Measurements from ENCODE around the gene UNC93B1.
A peak's percentile ranks its signal among the peaks of the same experiment; 100 is the strongest.

UNC93B1 gene

DNA sequence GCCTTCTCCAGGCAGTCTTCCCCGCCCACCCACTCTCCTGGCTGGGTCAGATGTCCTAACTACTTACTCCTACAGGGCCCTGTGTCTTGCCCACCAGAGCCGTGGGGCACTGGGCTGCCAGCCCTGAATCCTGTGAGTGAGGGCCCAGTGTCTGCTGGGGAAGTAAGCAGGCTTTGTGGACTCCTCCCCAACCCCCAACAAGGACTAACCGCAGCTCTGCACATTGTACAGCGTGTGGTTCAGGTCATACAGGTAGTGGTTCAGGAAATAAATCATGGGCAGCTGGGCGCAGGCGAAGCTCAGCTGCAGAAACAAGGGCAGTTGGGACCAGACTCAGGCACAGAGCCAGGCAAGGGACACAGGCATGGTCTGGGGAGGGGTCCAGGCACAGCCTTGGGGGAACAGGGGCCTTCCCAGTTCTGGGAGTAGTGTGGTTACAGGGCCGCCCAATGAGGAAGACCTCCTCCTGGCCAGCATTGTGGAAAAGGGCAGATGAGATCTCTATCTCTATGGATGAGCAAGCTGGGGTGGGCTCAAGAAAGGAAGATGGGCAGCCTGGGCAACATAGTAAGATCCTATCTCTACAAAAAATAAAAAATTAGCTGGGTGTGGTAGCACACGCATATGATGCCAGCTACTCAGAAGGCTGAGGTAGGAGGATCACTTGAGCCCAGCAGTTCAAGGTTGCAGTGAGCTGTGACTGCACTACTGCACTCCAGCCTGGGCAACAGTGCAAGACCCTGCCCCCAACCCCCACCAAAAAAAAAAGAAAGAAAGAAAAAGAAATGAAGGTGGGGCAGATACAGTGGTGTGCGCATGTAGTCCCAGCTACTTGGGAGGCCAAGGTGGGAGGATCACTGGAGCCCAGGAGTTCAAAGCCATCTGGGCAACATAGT lies 5.5 kb downstream of the UNC93B1 start:
- peak overlapping the region; percentile 66 for H2BK5ac ChIP-seq (ENCODE audit: low read length)
- WGBS, 2 donors (ENCODE audit: extremely low coverage in 2 of 2, insufficient read length in 2 of 2, insufficient replicate concordance in 1 of 2) = no CpG with 5 or more reads among the region's 9 CpGs

DNA sequence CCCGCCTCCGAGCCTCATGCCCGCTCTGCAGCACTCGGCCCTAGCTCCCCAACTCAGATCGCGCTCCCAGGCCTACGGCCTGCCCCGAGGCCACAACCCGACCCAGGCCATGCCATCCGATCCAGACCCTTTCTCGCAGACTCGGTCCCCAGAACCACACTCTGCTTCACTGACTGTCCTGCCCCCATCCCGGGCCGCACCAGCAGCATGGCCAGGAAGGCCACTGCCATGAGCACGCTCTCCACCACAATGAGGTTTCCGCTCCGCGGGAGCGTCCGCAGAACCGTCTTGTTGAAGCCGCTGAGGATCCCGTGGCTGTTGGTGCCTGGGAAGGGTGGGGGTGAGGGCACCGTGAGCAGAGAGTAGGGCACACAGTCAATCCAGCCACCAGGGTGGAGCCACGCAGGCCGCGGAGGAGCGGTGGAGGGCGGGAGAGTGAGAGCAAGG lies 6.4 kb downstream of the UNC93B1 start:
- no peaks in the 10 kb centered on the region for H3K79me1 ChIP-seq (ENCODE audit: low read depth, low read length)
- H2BK5ac ChIP-seq (ENCODE audit: low read length) = peak overlapping the region; percentile 66
- H2BK15ac ChIP-seq (ENCODE audit: low read length) = peak overlapping the region; percentile 100
- no peak overlapping the region for H3K4me3 ChIP-seq (ENCODE audit: low read length in 2 of 2)
- H3K4me2 ChIP-seq (ENCODE audit: insufficient read depth, low read length, poor library complexity, severe bottlenecking) = no peak overlapping the region
- H3K36me3 ChIP-seq (replicated peaks in 1 of 2; ENCODE audit: control insufficient read depth in 2 of 2, insufficient read depth in 2 of 2, low read length in 2 of 2) = no peaks in the 10 kb centered on the region
- peaks cover 0 to under 1% (median 0%) of the 10 kb centered on the region in 3 experiments for H3K27me3 ChIP-seq (ENCODE audit: control insufficient read depth in 3 of 3, insufficient read depth in 3 of 3, low read depth in 1 of 3, low read length in 3 of 3)
- no peak overlapping the region for H4K91ac ChIP-seq (ENCODE audit: low read depth, low read length, poor library complexity)
- H3K27ac ChIP-seq (replicated peaks; ENCODE audit: low read length) = no peak overlapping the region
- H3K9me3 ChIP-seq (replicated peaks in 1 of 2; ENCODE audit: control insufficient read depth in 2 of 2, insufficient read depth in 1 of 2, low read depth in 1 of 2, low read length in 2 of 2) = no peaks in the 10 kb centered on the region
- no peak overlapping the region for H2AFZ ChIP-seq (ENCODE audit: low read length)
- peak overlapping the region; percentile 55 for H3K23ac ChIP-seq (ENCODE audit: low read depth, low read length, poor library complexity)
- H3K14ac ChIP-seq (ENCODE audit: low read length) = peak overlapping the region; percentile 89
- DNase-seq (ENCODE audit: low spot score) = no peak
- peak overlapping the region; percentile 100 for H2AK5ac ChIP-seq (ENCODE audit: low read depth, low read length)
- peak overlapping the region; percentile 73 for H2BK12ac ChIP-seq (ENCODE audit: low read length)
- H3K9ac ChIP-seq (ENCODE audit: low read depth, low read length, poor library complexity) = peak overlapping the region; percentile 44
- H4K8ac ChIP-seq (ENCODE audit: low read depth, low read length) = peak overlapping the region; percentile 82
- H3K4ac ChIP-seq (ENCODE audit: low read length) = peak overlapping the region; percentile 84
- H3K18ac ChIP-seq (ENCODE audit: low read length) = peak overlapping the region; percentile 93
- H2BK120ac ChIP-seq (ENCODE audit: low read depth, low read length) = peak overlapping the region; percentile 87
- WGBS, 2 donors (ENCODE audit: extremely low coverage in 2 of 2, insufficient read length in 2 of 2, insufficient replicate concordance in 1 of 2) = no CpG with 5 or more reads among the region's 29 CpGs
- H3K4me1 ChIP-seq (ENCODE audit: control insufficient read depth in 2 of 2, insufficient read depth in 1 of 2, low read depth in 1 of 2, low read length in 2 of 2) = peaks cover 11 to 13% of the 10 kb centered on the region in 2 donors

More for the DNA sequence above, 5.5 kb downstream of the UNC93B1 start:
- Histone ChIP-seq H2BK12ac (ENCODE audit: low read length) (peak overlapping the region; percentile 90), H2AFZ (ENCODE audit: low read length) (no peak overlapping the region), H3K79me1 (ENCODE audit: low read depth, low read length) (peaks cover 1% of the 10 kb centered on the region), H3K27me3 (ENCODE audit: control insufficient read depth in 3 of 3, insufficient read depth in 3 of 3, low read depth in 1 of 3, low read length in 3 of 3) (peaks cover 0 to 6% (median 0%) of the 10 kb centered on the region in 3 experiments), H3K23ac (ENCODE audit: low read depth, low read length, poor library complexity) (no peak overlapping the region), H2AK5ac (ENCODE audit: low read depth, low read length) (peak overlapping the region; percentile 100), H3K9ac (ENCODE audit: low read depth, low read length, poor library complexity) (peak overlapping the region; percentile 50), H4K8ac (ENCODE audit: low read depth, low read length) (peak overlapping the region; percentile 97), H3K9me3 (replicated peaks in 1 of 2; ENCODE audit: control insufficient read depth in 2 of 2, insufficient read depth in 1 of 2, low read depth in 1 of 2, low read length in 2 of 2) (no peaks in the 10 kb centered on the region), H4K91ac (ENCODE audit: low read depth, low read length, poor library complexity) (no peak overlapping the region), H3K4ac (ENCODE audit: low read length) (peak overlapping the region; percentile 37), H2BK120ac (ENCODE audit: low read depth, low read length) (no peak overlapping the region), H3K18ac (ENCODE audit: low read length) (peak overlapping the region; percentile 76), H3K36me3 (replicated peaks in 1 of 2; ENCODE audit: control insufficient read depth in 2 of 2, insufficient read depth in 2 of 2, low read length in 2 of 2) (no peaks in the 10 kb centered on the region), H3K4me2 (ENCODE audit: insufficient read depth, low read length, poor library complexity, severe bottlenecking) (no peak overlapping the region), H3K4me3 (ENCODE audit: low read length in 2 of 2) (no peak overlapping the region), H2BK15ac (ENCODE audit: low read length) (peak overlapping the region; percentile 100), H3K14ac (ENCODE audit: low read length) (peak overlapping the region; percentile 97), H3K4me1 (ENCODE audit: control insufficient read depth in 2 of 2, insufficient read depth in 1 of 2, low read depth in 1 of 2, low read length in 2 of 2) (peaks cover 13 to 14% of the 10 kb centered on the region in 2 donors), H3K27ac (replicated peaks; ENCODE audit: low read length) (no peak overlapping the region)
- no peak for DNase-seq (ENCODE audit: low spot score)

DNA sequence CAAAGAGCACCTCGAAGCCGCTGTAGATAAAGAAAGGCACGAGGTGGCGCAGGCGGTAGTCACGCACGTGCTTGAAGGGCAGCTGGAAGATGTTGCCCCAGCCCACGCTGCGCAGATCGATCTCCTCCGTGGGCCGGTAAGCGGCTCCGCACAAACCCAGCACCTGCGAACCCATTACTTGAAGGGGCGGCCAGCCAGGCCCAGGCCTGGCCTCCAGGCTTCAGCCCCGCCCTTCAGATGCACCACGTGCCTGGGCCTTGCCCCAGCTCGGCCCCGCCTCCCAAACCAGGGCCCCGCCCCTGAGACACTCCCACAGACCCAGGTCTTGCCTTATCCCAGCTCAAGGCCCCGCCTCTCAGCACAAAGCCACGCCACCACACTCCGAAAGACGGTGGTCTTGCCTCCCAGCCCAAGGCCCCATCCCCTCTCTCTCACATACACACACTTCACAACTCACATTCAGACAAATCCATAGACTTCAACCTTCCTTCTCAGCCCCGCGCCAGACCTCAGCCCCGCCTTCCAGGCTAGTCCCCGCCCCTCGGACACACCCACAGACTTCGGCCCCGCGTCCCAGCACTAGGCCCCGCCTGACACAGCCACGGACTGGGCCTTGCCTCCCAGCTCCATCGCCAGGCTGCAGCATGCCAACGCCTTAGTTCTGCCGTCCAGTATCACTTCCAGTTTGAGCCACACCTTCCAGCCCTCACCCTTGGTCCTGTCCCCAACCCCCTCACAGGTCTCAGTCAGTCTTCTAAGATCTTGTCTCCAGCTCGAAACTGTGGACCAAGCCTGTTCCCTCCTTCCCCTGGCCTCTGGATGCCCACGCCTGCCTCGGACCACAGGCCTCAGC lies 7.0 kb downstream of the UNC93B1 start:
- H3K4ac ChIP-seq (ENCODE audit: low read length) = peak overlapping the region; percentile 84
- H4K91ac ChIP-seq (ENCODE audit: low read depth, low read length, poor library complexity) = no peak overlapping the region
- peak; percentile 71 for DNase-seq (ENCODE audit: low spot score)
- H2BK15ac ChIP-seq (ENCODE audit: low read length) = peak overlapping the region; percentile 100
- peak overlapping the region; percentile 66 for H2BK5ac ChIP-seq (ENCODE audit: low read length)
- H3K9me3 ChIP-seq (replicated peaks in 1 of 2; ENCODE audit: control insufficient read depth in 2 of 2, insufficient read depth in 1 of 2, low read depth in 1 of 2, low read length in 2 of 2) = no peaks in the 10 kb centered on the region
- peak overlapping the region; percentile 42 for H3K27ac ChIP-seq (replicated peaks; ENCODE audit: low read length)
- H3K79me1 ChIP-seq (ENCODE audit: low read depth, low read length) = no peaks in the 10 kb centered on the region
- H2BK12ac ChIP-seq (ENCODE audit: low read length) = peak overlapping the region; percentile 73
- H3K36me3 ChIP-seq (replicated peaks in 1 of 2; ENCODE audit: control insufficient read depth in 2 of 2, insufficient read depth in 2 of 2, low read length in 2 of 2) = no peaks in the 10 kb centered on the region
- no CpG with 5 or more reads among the region's 41 CpGs for whole genome bisulfite sequencing, 2 donors (ENCODE audit: extremely low coverage in 2 of 2, insufficient read length in 2 of 2, insufficient replicate concordance in 1 of 2)
- H3K23ac ChIP-seq (ENCODE audit: low read depth, low read length, poor library complexity) = peak overlapping the region; percentile 55
- peaks cover 0 to under 1% (median 0%) of the 10 kb centered on the region in 3 experiments for H3K27me3 ChIP-seq (ENCODE audit: control insufficient read depth in 3 of 3, insufficient read depth in 3 of 3, low read depth in 1 of 3, low read length in 3 of 3)
- H3K4me2 ChIP-seq (ENCODE audit: insufficient read depth, low read length, poor library complexity, severe bottlenecking) = peak overlapping the region; percentile 70
- peak overlapping the region in 1 of 2 donors; percentile 74 for H3K4me3 ChIP-seq (ENCODE audit: low read length in 2 of 2)
- no peak overlapping the region for H3K14ac ChIP-seq (ENCODE audit: low read length)
- H3K4me1 ChIP-seq (ENCODE audit: control insufficient read depth in 2 of 2, insufficient read depth in 1 of 2, low read depth in 1 of 2, low read length in 2 of 2) = peaks cover 9 to 11% of the 10 kb centered on the region in 2 donors
- peak overlapping the region; percentile 44 for H3K9ac ChIP-seq (ENCODE audit: low read depth, low read length, poor library complexity)
- no peak overlapping the region for H2AFZ ChIP-seq (ENCODE audit: low read length)
- peak overlapping the region; percentile 100 for H2AK5ac ChIP-seq (ENCODE audit: low read depth, low read length)
- peak overlapping the region; percentile 93 for H3K18ac ChIP-seq (ENCODE audit: low read length)
- peak overlapping the region; percentile 87 for H2BK120ac ChIP-seq (ENCODE audit: low read depth, low read length)
- H4K8ac ChIP-seq (ENCODE audit: low read depth, low read length) = peak overlapping the region; percentile 82
